Measurements from ENCODE around the gene PDE3B. TPM values are rescaled to one million over a fixed set of nuclear protein-coding genes. Genes with fewer than 3 reads are reported as not detected.
"Not testable (repeated sequence)": the region's sequence is repeated elsewhere in the genome, so short reads cannot be mapped to it uniquely, and the experiment has no call there.

Gene PDE3B
- total and polyA plus RNA-seq, 2 experiments from 2014 or later = 6.4 to 16.9 TPM

- no peaks in the 10 kb centered on the region for H3K27me3 ChIP-seq
- no peak overlapping the region for H3K27ac ChIP-seq
- no peaks in the 10 kb centered on the region for H3K36me3 ChIP-seq
- H3K4me1 ChIP-seq (ENCODE audit: low read depth) = no peaks in the 10 kb centered on the region
- no peak overlapping the region for H3K4me3 ChIP-seq
- TF ChIP-seq, protein P1, sequence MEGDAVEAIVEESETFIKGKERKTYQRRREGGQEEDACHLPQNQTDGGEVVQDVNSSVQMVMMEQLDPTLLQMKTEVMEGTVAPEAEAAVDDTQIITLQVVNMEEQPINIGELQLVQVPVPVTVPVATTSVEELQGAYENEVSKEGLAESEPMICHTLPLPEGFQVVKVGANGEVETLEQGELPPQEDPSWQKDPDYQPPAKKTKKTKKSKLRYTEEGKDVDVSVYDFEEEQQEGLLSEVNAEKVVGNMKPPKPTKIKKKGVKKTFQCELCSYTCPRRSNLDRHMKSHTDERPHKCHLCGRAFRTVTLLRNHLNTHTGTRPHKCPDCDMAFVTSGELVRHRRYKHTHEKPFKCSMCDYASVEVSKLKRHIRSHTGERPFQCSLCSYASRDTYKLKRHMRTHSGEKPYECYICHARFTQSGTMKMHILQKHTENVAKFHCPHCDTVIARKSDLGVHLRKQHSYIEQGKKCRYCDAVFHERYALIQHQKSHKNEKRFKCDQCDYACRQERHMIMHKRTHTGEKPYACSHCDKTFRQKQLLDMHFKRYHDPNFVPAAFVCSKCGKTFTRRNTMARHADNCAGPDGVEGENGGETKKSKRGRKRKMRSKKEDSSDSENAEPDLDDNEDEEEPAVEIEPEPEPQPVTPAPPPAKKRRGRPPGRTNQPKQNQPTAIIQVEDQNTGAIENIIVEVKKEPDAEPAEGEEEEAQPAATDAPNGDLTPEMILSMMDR (IDR thresholded peaks at IDR 0.05; ENCODE audit: low read depth, low read length) = no peak
- DNase-seq (ENCODE audit: low read depth in 1 of 2, low spot score in 1 of 2) = no peak
- H3K9me3 ChIP-seq (ENCODE audit: low read depth) = no peaks in the 10 kb centered on the region
Measured at GRCh38 chr11:14703731-14704130, 60.1 kb downstream of the PDE3B start.

DNA sequence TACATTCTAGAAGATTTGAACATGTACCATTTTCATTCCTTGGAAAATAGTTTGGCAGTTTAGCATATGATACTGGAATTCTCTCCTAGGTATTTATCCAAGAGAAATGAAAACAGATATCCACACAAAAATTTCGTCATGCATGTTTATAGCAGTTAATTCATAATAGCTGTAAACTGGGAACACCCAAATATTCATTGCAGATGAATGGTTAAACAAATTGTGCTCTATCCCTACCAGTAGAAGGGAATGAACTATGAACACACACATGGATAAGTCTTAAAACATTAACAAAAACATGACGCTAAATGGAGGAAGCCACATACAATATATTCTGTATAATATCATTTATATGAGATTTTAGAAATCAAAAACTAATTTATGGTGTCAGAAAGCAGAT is 61.5 kb downstream of the PDE3B start:
- H3K27me3 ChIP-seq = no peaks in the 10 kb centered on the region
- no peaks in the 10 kb centered on the region for H3K4me1 ChIP-seq (ENCODE audit: low read depth)
- no peaks in the 10 kb centered on the region for H3K9me3 ChIP-seq (ENCODE audit: low read depth)
- no peak overlapping the region for H3K27ac ChIP-seq
- TF ChIP-seq, protein P1 (IDR thresholded peaks at IDR 0.05; ENCODE audit: low read depth, low read length) = no peak
- DNase-seq (ENCODE audit: low read depth in 1 of 2, low spot score in 1 of 2) = no peak
- H3K36me3 ChIP-seq = no peaks in the 10 kb centered on the region
- no peak overlapping the region for H3K4me3 ChIP-seq

- TF ChIP-seq, protein P1 (IDR thresholded peaks at IDR 0.05; ENCODE audit: low read depth, low read length) = no peak
- Histone ChIP-seq H3K4me1 (ENCODE audit: low read depth) (no peaks in the 10 kb centered on the region), H3K27me3 (no peaks in the 10 kb centered on the region), H3K4me3 (no peak overlapping the region), H3K9me3 (ENCODE audit: low read depth) (no peaks in the 10 kb centered on the region), H3K27ac (no peak overlapping the region), H3K36me3 (no peaks in the 10 kb centered on the region)
- DNase-seq (ENCODE audit: low read depth in 1 of 2, low spot score in 1 of 2) = no peak
Measured at GRCh38 chr11:14713496-14714244, 70.1 kb downstream of the PDE3B start.

DNA sequence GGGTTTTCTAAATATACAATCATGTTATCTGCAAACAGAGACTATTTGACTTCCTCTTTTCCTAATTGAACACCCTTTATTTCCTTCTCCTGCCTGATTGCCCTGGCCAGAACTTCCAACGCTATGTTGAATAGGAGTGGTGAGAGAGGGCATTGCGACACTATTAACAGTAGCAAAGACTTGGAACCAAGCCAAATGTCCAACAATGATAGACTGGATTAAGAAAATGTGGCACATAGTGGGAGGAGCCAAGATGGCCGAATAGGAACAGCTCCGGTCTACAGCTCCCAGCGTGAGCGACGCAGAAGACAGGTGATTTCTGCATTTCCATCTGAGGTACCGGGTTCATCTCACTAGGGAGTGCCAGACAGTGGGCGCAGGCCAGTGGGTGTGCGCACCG is 72.1 kb downstream of the PDE3B start:
- H3K9me3 ChIP-seq (ENCODE audit: low read depth); H3K27ac ChIP-seq; H3K36me3 ChIP-seq; H3K4me3 ChIP-seq; H3K4me1 ChIP-seq (ENCODE audit: low read depth); DNase-seq (ENCODE audit: low read depth in 1 of 2, low spot score in 1 of 2); H3K27me3 ChIP-seq: not testable (repeated sequence)

DNA sequence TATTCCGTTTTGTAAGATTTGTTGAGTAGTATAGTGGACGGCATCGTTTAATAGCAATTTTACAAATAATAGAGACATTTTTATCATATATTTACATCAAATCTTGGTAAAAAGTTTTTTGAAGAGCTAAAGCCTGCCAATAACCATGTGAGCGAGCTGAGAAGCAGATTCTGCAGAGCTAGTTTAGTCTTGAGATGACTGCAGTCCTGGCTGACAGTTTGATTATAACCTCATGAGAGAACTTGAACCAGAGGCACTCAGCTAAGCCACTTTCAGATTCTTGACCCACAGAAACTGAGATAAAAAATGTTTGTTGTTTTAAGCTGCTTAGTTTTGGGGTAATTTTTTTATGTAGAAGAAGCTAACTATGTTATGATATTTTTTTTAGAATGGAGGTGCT is 78.9 kb downstream of the PDE3B start:
- Histone ChIP-seq H3K4me3 (no peak overlapping the region), H3K9me3 (ENCODE audit: low read depth) (no peaks in the 10 kb centered on the region), H3K27me3 (no peaks in the 10 kb centered on the region), H3K27ac (no peak overlapping the region), H3K36me3 (no peaks in the 10 kb centered on the region), H3K4me1 (ENCODE audit: low read depth) (peaks cover 7% of the 10 kb centered on the region)
- DNase-seq (ENCODE audit: low read depth in 1 of 2, low spot score in 1 of 2) = peak in 1 of 2 donors; percentile 40
- TF ChIP-seq, protein P1 (IDR thresholded peaks at IDR 0.05; ENCODE audit: low read depth, low read length) = no peak

DNA sequence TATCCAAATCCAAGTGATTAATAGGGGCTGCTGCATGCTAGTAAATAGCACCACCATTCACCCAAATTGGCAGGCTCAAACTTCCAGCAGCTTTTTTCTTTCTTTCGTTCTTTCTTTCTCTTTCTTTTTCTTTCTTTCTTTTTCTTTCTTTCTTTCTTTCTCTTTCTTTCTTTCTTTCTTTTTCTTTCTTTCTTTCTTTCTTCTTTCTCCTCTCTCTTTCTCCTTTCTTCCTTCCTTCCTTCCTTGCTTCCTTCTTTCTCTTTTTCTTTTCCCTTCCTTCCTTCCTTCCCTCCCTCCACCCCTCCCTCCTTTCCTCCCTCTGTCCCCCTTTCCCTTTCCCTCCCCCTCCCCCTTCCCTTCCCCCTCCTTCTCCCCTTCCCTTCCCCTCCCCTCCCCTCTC is 81.5 kb downstream of the PDE3B start:
- Histone ChIP-seq H3K27me3 (no peaks in the 10 kb centered on the region), H3K4me1 (ENCODE audit: low read depth) (peaks cover 14% of the 10 kb centered on the region), H3K36me3 (no peaks in the 10 kb centered on the region), H3K4me3 (no peak overlapping the region), H3K27ac (no peak overlapping the region), H3K9me3 (ENCODE audit: low read depth) (no peaks in the 10 kb centered on the region)
- no peak for DNase-seq (ENCODE audit: low read depth in 1 of 2, low spot score in 1 of 2)
- TF ChIP-seq, protein P1 (IDR thresholded peaks at IDR 0.05; ENCODE audit: low read depth, low read length) = no peak
